ENCODE results near the gene ERF.

DNA sequence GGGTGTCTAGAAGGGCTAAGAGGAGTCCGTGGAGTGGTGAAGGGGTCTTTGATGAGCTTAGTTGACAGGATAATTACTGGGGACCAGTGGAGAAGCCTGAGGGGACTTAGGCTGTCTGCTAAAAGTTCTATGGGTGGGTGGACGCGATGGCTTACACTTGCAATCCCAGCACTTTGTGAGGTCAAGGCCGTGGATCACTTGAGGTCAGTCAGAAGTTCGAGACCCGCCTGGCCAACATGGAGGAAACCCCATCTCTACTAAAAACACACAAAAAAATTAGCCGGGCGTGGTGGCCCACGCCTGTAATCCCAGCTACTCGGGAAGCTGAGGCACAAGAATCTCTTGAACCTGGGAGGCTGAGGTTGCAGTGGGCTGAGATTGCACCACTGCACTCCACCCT lies 9.7 kb downstream of the ERF start:
- TF ChIP-seq, protein P1, sequence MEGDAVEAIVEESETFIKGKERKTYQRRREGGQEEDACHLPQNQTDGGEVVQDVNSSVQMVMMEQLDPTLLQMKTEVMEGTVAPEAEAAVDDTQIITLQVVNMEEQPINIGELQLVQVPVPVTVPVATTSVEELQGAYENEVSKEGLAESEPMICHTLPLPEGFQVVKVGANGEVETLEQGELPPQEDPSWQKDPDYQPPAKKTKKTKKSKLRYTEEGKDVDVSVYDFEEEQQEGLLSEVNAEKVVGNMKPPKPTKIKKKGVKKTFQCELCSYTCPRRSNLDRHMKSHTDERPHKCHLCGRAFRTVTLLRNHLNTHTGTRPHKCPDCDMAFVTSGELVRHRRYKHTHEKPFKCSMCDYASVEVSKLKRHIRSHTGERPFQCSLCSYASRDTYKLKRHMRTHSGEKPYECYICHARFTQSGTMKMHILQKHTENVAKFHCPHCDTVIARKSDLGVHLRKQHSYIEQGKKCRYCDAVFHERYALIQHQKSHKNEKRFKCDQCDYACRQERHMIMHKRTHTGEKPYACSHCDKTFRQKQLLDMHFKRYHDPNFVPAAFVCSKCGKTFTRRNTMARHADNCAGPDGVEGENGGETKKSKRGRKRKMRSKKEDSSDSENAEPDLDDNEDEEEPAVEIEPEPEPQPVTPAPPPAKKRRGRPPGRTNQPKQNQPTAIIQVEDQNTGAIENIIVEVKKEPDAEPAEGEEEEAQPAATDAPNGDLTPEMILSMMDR (IDR thresholded peaks at IDR 0.05), result no peak
- no peak for TF ChIP-seq POLR2AphosphoS5 (IDR thresholded peaks at IDR 0.05)
- TF ChIP-seq POLR2A (IDR thresholded peaks at IDR 0.05), result no peak
